SK-N-MC (cell line): ENCODE measurements around the gene BAD.

Source experiments
- DNase-seq: peaks from one replicate; pipeline ENCODE4 v3.0.0-alpha.2; 2011; ENCODE audit warnings: low read depth, low spot score
- H3K27ac ChIP-seq: fragments of 200-600 bp; sonication (generic); 2 replicates; pipeline ENCODE4 v1.5.1; 2016; ENCODE audit warnings: mixed run types
- H3K36me3 ChIP-seq: fragments of 200-600 bp; sonication (generic); 2 replicates; pipeline ENCODE4 v1.6.1; 2017; ENCODE audit warnings: antibody characterized with exemption, low read length, mixed read lengths; ENCODE audit not compliant: insufficient read depth
- H3K4me3 ChIP-seq: fragments of 200-600 bp; sonication (generic); 2 replicates; pipeline ENCODE4 v1.5.1; 2016
- H3K9ac ChIP-seq: fragments of 200-600 bp; sonication (generic); 2 replicates; pipeline ENCODE4 v1.8.0; 2017; ENCODE audit warnings: mixed run types, mixed read lengths; ENCODE audit not compliant: insufficient read length
- H3K9me3 ChIP-seq: fragments of 200-600 bp; sonication (generic); 2 replicates; pipeline ENCODE4 v1.6.1; 2017; ENCODE audit warnings: low read depth, mild to moderate bottlenecking, antibody characterized with exemption, low read length, moderate library complexity, mixed read lengths
- EZH2 ChIP-seq: fragments of 200-600 bp; sonication (generic); IDR thresholded peaks from one replicate; pipeline ENCODE4 v1.6.1; 2017; ENCODE audit warnings: antibody characterized with exemption
- FOXP2 ChIP-seq: optimal IDR thresholded peaks from 2 replicates; pipeline ENCODE3; 2011; ENCODE audit warnings: mild to moderate bottlenecking, moderate library complexity; ENCODE audit not compliant: insufficient read depth; ENCODE audit errors: extremely low read length, control extremely low read depth
- POLR2AphosphoS5 ChIP-seq: IDR thresholded peaks from 2 replicates; pipeline ENCODE4 v1.6.1; 2012; ENCODE audit warnings: mild to moderate bottlenecking, low read depth, low read length, borderline replicate concordance

Gene BAD

GRCh38 chr11:64323373-64323772, 38.9 kb upstream of the BAD start:
- Histone ChIP-seq H3K4me3 (no peak overlapping the region), H3K27ac (no peak overlapping the region), H3K9me3 (no peaks in the 10 kb centered on the region), H3K9ac (no peak overlapping the region), H3K36me3 (no peaks in the 10 kb centered on the region; the same call in 1 of the 2 replicates)
- no peak for DNase-seq
- TF ChIP-seq POLR2AphosphoS5: no peak
- TF ChIP-seq EZH2: no peak
- no peak for TF ChIP-seq FOXP2

- Histone ChIP-seq H3K4me3 (no peak overlapping the region), H3K9ac (no peak overlapping the region)
Observed at GRCh38 chr11:64322925-64323260, 38.4 kb upstream of the BAD start.

GRCh38 chr11:64321533-64321932, 37.1 kb upstream of the BAD start:
- no peaks in the 10 kb centered on the region for H3K9me3 ChIP-seq
- H3K36me3 ChIP-seq: no peaks in the 10 kb centered on the region; the same call in 1 of the 2 replicates
- H3K9ac ChIP-seq: no peak overlapping the region
- H3K27ac ChIP-seq: no peak overlapping the region
- TF ChIP-seq POLR2AphosphoS5: no peak
- no peak for TF ChIP-seq EZH2
- TF ChIP-seq FOXP2: no peak
- DNase-seq: no peak
- H3K4me3 ChIP-seq: no peak overlapping the region

More at GRCh38 chr11:64322925-64323260, 38.4 kb upstream of the BAD start:
- DNase-seq: no peak
- TF ChIP-seq EZH2 (no peak), FOXP2 (no peak), POLR2AphosphoS5 (no peak)
- H3K27ac ChIP-seq: no peak overlapping the region
- no peaks in the 10 kb centered on the region; the same call in 1 of the 2 replicates for H3K36me3 ChIP-seq
- H3K9me3 ChIP-seq: no peaks in the 10 kb centered on the region

- no peak overlapping the region for H3K4me3 ChIP-seq
- H3K27ac ChIP-seq: no peak overlapping the region
- DNase-seq: no peak
- TF ChIP-seq POLR2AphosphoS5 (no peak), EZH2 (no peak), FOXP2 (no peak)
- H3K9me3 ChIP-seq: no peaks in the 10 kb centered on the region
- no peaks in the 10 kb centered on the region; the same call in 1 of the 2 replicates for H3K36me3 ChIP-seq
- H3K9ac ChIP-seq: no peak overlapping the region
Observed at GRCh38 chr11:64321026-64321425, 36.6 kb upstream of the BAD start.

DNA sequence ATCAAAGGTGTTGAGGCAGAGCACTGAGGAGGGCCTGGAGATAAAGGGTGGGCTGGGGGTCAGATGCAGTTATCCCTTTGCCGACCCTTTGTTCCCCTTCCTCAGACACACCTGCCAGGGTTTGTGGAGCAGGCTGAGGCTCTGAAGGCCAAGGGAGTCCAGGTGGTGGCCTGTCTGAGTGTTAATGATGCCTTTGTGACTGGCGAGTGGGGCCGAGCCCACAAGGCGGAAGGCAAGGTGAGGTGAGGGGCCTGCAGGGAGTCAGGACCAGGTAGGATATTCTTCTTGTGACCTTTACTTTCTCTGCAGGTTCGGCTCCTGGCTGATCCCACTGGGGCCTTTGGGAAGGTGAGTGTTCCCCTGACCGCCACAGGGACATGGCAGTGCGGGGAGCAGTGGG, 36.1 kb upstream of the BAD start:
- H3K9ac ChIP-seq: no peak overlapping the region
- no peak for TF ChIP-seq POLR2AphosphoS5
- no peak for TF ChIP-seq FOXP2
- TF ChIP-seq EZH2: no peak
- H3K36me3 ChIP-seq: no peaks in the 10 kb centered on the region; the same call in 1 of the 2 replicates
- H3K9me3 ChIP-seq: no peaks in the 10 kb centered on the region
- DNase-seq: no peak
- H3K27ac ChIP-seq: no peak overlapping the region
- H3K4me3 ChIP-seq: no peak overlapping the region

DNA sequence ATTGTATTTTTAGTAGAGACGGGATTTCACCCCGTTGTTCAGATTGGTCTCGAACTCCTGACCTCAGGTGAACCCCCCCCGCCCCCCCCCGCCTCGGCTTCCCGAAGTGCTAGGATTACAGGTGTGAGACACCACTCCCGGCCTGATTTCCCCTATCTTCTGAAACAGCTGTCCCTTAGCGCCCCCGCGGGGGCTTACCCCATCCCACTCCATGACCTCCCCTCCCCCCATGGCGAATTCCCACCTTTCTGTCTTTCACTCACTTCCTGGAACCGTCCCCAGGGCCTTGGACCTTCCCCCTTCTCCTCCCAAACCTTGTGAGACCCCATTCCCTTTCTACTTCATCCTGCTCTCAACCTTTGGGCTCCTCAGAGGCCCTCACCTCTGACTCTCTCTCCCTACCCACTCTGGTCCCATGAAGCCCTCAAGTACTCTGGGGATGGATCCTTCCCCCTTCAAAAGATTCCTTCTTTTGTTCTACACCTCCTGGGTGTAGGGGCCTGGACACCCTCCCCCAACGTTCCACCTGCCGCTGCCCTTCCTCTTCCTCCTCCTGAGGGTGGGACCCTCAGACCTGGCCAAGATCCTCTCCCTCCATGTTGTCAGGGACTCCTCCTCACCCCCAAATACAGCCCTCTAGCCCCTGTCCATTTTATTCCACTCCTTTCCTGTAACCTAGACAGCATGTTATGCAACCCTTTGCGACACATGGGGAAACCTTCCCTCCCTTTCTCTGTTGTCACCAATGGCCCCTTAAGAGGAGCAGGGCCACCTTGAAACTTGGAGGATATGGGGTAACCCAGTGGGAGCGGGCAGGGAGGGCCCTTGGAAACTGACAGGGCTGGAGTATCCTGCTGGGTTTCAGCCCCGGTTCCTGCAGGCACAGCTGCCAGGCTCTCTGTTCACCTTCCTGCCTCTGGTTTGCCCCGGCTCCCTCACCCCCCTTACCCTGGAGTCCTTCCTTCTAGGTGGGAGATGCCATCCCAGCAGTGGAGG, 34.6 kb upstream of the BAD start:
- H3K9ac ChIP-seq: peak overlapping the region; percentile 97

DNA sequence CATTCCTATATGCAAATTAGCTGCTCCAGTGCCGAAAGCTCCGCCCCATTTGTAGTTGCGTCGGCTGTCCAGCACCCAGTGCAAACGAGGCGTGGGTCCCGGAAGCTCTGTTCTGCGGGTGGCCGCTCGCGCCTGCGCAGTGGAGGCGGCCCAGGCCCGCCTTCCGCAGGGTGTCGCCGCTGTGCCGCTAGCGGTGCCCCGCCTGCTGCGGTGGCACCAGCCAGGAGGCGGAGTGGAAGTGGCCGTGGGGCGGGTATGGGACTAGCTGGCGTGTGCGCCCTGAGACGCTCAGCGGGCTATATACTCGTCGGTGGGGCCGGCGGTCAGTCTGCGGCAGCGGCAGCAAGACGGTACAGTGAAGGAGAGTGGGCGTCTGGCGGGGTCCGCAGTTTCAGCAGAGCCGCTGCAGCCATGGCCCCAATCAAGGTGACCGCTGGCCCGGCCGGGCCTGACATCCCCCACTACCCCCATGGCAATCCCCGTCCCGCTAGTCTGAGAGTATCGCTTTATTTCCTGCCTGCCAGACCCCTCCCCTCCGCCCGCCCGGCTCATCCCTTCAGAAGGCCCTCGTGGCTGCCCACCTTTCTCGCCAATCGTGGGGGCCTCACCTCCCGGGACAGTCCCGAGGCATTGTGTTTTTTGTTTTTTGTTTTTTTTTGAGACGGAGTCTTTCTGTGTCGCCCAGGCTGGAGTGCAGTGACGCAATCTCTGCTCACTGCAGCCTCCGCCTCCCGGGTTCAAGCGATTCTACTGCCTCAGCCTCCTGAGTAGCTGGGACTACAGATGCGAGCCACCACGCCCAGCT, 33.7 kb upstream of the BAD start, which contains the start of gene PRDX5:
TSS of gene PRDX5 (plus strand) at position 161 of the 805 bp plus-strand sequence. CDS start at position 256, 95 bp downstream.
- peak within 1 kb of the TSS; percentile 96 for H3K4me3 ChIP-seq
- TF ChIP-seq FOXP2 (no peak), EZH2 (no peak), POLR2AphosphoS5 (peak; percentile 72)

More for the DNA sequence above, 34.6 kb upstream of the BAD start:
- Histone ChIP-seq H3K27ac (no peak overlapping the region), H3K4me3 (peak overlapping the region; percentile 96), H3K36me3 (peaks cover 5% of the 10 kb centered on the region; the same call in 1 of the 2 replicates), H3K9me3 (no peaks in the 10 kb centered on the region)
- TF ChIP-seq FOXP2 (no peak), POLR2AphosphoS5 (no peak), EZH2 (no peak)
- no peak for DNase-seq

GRCh38 chr11:64317325-64317960, 33.0 kb upstream of the BAD start, which contains the start of gene TRMT112:
TSS of gene TRMT112 (minus strand) at chr11:64317559. CDS start at chr11:64317526, 33 bp downstream.
- peak; percentile 92 for DNase-seq
- TF ChIP-seq EZH2: no peak
- TF ChIP-seq FOXP2: no peak
- TF ChIP-seq POLR2AphosphoS5: peak; percentile 92
- Histone ChIP-seq H3K4me3 (peak within 1 kb of the TSS; percentile 96), H3K27ac (peak within 1 kb of the TSS; percentile 100), H3K9ac (peak within 1 kb of the TSS; percentile 97), H3K9me3 (no peaks in the 10 kb centered on the region), H3K36me3 (peaks cover 5% of the 10 kb centered on the region; the same call in 1 of the 2 replicates)

More for the DNA sequence above, 33.7 kb upstream of the BAD start, which contains the start of gene PRDX5:
- Histone ChIP-seq H3K27ac (peak within 1 kb of the TSS; percentile 100), H3K9me3 (no peaks in the 10 kb centered on the region), H3K36me3 (peaks cover 5% of the 10 kb centered on the region; the same call in 1 of the 2 replicates), H3K9ac (peak within 1 kb of the TSS; percentile 97)
- peak; percentile 90 for DNase-seq
